ENCODE data around the gene SLC25A42.
"Not testable (repeated sequence)": the region's sequence is repeated elsewhere in the genome, so short reads cannot be mapped to it uniquely, and the experiment has no call there.

Gene SLC25A42

DNA sequence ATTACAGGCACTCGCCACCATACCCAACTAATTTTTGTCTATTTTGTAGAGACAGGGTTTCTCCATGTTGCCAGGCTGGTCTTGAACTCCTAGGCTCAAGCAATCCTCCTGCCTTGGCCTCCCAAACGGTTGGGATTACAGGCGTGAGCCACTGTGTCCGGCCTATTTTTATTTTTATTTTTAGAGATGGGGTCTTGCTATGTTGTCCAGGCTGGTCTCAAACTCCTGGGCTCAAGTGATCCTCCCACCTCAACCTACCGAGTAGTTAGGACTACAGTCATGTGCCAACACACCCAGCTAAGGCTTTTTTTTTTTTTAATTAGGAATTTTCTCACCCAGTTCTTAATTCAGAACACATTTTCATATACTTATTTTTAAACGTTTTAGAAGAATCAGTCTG lies 71.9 kb downstream of the SLC25A42 start:
- DNase-seq (ENCODE audit: low read depth), result not testable (repeated sequence)

DNA sequence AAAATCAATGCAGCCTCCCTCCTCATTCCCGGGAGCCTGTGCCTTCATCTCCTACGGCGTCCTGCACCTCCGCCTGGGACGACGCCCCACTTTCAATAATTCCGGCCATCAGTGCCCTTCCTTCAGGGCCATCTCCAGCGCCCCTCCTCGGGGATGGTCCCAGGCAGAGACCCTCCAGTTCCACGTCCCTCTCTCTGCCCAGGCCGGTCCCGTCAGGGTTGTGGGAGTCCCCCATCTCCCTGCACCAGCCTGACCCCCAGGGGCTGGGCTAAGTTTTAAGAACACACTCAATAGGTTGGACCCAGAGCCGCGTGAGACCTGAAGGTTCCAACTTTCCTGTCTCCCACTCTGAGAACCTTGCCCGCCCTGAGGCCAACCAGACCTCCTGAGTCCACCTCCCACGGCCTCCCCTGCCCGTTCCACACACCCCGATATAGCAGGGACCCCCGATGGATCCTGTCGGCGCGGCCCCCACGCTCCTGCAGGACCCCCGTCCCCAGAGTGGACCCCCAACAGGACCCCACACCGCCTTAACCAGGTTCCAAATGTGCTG lies 73.8 kb downstream of the SLC25A42 start:
- no peak for DNase-seq (ENCODE audit: low read depth)

DNA sequence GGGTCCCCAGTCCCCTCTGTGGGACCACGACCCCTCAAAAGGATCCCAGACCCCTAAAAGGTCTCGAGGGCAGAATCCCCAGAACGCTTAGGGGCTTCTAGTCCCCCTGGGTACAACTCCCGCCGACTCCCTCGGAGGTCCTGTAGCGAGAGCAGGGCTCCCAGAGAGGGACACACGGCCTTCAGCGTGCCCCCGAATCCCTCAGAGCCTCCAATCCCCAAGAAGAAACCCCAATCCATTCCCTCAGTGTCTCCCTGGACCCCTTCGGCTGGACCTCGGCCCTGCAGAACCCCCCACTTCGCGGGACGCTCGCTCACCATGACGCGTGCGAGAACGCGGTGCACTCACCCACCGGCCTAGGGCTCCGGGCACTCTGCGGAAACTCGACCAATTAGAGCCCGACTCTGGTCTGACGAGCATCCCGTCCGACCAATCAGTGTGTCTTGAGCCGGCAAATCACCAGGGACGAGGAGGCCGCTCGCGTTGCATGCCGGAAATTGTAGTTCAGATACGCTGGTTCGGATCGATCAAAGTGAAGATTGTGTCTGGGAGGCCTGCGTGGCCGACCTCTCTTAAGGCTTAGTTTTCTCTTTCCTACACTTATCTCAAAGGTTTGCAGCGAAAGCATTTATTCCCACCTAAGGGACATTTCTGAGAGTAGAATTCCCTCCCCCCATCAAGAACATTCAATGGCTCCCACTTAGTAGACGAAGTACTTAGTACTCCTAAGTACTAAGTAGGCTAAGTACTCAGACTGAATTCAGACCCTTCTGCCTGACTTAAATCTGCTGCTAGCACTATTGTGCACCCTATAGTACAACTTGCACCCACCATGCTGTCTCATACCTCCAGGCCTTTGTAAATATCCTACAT lies 74.6 kb downstream of the SLC25A42 start, which contains the start of gene TMEM161A:
Gene TMEM161A (minus strand): TSS at position 370 of the 873 bp plus-strand sequence. CDS start 50 bp downstream, at position 320.
- peak; percentile 93 for DNase-seq (ENCODE audit: low read depth)

- no peak for DNase-seq (ENCODE audit: low read depth)
Measured at GRCh38 chr19:19139876-19140229, 76.1 kb downstream of the SLC25A42 start.

DNA sequence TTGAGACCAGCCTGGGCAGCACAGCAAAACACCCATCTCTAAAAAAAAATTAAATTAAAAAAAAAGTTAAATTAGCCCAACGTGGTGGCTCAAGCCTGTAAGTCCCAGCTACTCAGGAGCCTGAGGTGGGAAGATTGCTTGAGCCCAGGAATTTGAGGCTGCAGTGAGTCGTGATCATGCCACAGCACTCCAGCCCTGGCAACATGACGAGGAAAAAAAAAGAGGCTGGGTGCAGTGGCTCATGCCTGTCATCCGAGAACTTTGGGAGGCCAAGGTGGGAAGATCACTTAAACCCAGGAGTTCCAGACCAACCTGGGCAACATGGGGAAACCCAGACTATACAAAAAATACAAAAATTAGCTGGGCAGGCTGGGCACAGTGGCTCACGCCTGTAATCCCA lies 76.7 kb downstream of the SLC25A42 start:
- no peak for DNase-seq (ENCODE audit: low read depth)

DNA sequence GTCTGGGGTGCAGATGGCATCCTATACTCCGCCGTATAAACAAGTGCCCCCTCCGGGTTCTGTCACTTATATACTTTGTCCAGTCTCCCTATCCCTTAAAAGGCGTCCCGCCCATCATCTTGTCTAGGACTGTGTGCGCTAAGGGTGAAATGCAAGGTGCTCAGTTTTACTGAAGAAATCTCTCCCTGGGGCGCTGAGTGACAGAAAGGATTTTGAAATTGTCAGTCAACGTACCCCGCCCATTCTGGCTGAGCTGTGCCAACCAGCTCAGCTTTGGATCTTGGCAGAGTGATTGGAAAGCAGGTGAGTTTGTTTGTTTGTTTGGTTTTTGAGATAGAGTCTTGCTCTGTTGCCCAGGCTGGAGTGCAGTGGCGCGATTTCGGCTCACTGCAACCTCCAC lies 78.6 kb downstream of the SLC25A42 start:
- no peak for DNase-seq (ENCODE audit: low read depth)

- no peak for DNase-seq (ENCODE audit: low read depth)
Measured at GRCh38 chr19:19145281-19145680, 81.5 kb downstream of the SLC25A42 start.

GRCh38 chr19:19145684-19146608 lies 82.2 kb downstream of the SLC25A42 start:
- peak; percentile 80 for DNase-seq (ENCODE audit: low read depth)

GRCh38 chr19:19146865-19147264 lies 83.1 kb downstream of the SLC25A42 start:
- DNase-seq (ENCODE audit: low read depth), result no peak

- DNase-seq (ENCODE audit: low read depth), result no peak
Measured at GRCh38 chr19:19147344-19147743, 83.5 kb downstream of the SLC25A42 start.

- DNase-seq (ENCODE audit: low read depth), result not testable (repeated sequence)
Measured at GRCh38 chr19:19148504-19148903, 84.7 kb downstream of the SLC25A42 start.

DNA sequence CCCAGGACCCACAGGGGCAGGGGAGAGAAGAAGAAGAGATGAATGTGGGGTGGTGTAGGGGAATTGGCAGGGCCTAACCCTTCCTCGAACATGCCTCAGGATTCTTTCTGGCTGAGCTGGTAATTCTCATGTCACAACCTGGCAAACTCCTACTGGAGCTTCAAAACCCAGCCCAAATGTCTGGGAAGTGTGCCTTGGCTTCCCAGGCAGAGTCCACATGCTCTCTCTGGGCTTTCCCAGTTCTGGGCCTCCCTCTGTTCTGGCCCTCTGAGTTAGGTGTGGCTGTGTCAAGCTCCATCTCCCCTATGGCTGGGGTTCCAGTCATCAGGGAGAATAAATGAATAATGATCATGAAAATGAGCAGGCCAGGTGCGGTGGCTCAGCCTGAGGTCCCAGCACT lies 85.6 kb downstream of the SLC25A42 start:
- DNase-seq (ENCODE audit: low read depth), result no peak

DNA sequence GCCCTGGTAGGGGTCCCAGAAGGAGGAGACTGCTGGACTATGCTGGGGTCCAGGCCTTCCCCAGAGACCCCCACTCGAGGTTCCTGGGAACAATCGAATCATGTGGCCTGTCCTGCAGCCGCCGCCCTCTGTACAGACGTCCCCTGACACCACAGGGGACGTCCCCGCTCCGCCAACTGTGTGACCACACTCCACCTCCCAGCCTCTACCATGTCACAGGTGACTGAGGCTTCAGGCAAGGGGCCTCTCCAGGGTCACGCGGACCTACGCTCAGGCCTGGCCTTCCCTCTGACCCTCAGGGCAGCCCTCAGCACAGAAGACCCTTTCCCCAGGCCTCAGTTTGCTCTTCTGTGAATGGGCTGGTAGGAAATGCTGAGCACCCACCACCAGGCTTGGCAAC lies 87.6 kb downstream of the SLC25A42 start:
- DNase-seq (ENCODE audit: low read depth), result no peak

DNA sequence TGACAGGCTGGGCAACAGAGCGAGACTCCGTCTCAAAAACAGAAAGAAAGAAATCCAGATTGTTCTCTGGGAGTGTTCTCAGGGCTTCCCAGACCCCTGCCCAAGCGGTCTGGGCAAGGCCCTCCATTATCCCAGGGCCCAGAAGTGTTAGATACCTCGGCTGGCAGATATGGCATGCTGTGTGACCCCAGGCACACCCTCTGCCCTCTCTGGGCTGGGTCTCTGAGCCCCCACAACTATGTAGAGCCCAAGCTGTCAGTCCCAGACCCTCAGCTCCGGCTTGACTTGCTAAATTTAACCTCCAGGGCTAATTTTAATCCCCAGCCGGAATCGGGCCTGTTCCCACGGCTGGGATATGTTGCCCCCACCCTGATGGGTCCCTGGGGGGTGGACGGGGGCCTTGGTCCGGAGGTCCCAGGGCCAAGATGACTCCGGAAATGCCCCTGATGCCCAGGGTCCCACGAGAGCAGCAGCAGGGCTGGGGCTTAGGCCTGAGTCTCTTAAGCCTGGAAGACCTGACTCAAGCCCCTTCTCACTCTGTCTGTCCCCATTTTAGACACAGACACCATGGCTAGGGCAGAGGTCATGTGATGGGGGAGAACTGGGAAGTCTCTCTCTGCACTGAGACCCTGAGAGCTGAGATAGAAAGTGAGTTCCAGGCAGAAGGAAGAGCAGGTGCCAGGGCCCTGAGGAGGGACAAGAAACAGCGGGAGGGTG lies 89.0 kb downstream of the SLC25A42 start:
- no peak for DNase-seq (ENCODE audit: low read depth)

DNA sequence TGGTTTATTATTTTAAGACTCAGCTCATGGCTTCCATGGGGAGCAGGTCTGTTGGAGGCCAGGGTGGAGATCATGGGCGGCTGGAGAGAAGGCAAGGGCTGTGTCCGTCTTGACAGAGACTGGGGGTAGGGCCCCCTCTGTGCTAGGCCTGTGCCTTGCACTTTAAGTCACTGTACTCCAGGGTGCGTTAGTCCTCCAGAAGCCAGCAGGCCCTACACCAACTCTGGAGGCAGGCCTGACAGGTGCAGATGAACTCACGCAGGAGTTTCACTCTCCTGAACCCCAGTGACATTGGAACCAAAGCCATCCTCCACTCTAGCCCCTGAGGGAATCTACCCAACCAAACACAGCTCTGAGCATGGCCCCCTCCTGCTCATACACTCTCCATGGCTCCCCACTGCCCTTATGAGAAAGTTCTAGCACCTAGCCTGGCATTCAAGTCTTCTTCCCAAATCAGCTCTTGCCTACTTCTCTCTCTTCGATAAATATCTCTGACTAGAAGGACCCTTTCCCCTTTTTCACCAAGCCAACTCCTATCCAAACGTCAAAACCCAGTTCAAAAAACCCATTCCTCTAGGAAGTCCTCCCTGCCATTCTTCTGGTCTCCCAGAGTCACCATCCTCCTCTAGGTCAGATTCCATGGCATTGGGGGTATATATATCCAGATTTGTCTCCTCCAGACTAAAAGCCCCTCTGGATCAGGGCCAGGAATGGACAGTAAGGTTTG lies 91.1 kb downstream of the SLC25A42 start:
- DNase-seq (ENCODE audit: low read depth), result no peak

DNA sequence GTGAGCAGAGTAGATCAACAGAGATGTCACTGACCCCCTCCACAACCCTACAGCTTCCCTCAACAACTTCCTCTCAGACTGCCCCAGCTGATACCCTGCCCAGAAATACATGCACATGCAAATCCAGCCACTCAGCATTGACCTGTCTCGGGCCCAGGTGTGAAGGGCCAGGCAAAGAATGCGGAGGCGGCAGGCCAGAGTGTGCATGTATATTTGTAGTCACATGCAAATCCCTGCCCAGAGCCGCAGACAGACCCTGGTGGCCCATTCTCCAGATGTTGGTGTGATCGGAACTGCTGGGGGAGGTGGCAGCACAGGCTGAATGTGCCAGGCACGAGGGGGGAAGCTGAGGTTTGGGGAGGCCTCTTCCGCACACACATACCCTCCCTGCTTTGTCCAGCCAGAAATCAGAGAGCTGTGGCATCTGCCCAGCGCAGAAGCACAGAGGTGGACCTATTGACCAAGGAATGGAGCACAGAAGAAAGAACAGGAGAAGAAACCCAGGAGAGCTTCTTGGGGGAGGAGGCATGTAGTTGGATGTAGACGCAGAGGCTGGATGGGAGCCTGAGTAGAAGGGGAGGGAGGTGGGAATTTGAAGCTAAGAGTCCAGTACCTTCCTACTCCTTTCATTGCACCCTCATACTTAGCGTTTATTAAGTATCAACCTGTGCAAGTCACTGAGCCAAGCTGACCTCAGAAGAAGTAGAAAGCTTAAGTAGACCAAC lies 91.9 kb downstream of the SLC25A42 start:
- no peak for DNase-seq (ENCODE audit: low read depth)

DNA sequence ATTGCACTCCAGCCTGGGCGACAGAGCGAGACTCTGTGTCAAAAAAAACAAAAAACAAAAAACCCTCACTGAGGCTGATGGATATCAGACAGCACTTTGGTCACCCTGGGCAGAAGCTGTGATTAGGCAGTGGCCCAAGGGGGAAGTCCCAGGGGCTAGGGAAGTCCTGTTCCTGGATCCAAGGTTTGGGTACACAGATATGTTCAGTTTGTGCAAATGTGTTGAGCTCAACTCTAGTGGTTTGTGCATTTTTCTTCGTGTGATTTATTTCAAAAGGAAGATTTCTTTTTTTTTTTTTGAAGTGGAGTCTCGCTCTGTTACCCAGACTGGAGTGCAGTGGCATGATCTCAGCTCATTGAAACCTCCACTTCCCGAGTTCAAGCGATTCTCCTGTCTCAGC lies 94.0 kb downstream of the SLC25A42 start:
- no peak for DNase-seq (ENCODE audit: low read depth)

DNA sequence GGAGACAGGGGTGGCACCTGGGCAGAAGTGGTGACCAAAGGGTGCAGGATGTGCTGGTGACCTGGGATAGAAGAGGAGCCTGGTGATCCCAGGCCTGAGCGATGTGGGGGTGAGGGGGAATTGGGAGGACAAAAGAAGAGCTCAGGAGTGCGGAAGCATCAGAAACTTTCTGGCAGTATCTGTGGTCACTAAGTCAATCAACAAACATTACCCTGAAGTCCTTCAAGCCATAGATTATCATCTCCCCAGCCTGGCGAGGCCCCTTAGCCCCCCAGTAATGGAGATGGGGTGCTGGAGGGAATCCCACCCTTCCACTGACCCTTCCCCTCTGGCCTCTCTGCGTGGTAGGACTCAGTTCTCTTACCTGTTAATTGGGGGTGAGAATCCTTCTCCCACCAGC lies 95.7 kb downstream of the SLC25A42 start:
- DNase-seq (ENCODE audit: low read depth), result no peak

GRCh38 chr19:19160461-19161035 lies 96.8 kb downstream of the SLC25A42 start:
- DNase-seq (ENCODE audit: low read depth), result no peak

DNA sequence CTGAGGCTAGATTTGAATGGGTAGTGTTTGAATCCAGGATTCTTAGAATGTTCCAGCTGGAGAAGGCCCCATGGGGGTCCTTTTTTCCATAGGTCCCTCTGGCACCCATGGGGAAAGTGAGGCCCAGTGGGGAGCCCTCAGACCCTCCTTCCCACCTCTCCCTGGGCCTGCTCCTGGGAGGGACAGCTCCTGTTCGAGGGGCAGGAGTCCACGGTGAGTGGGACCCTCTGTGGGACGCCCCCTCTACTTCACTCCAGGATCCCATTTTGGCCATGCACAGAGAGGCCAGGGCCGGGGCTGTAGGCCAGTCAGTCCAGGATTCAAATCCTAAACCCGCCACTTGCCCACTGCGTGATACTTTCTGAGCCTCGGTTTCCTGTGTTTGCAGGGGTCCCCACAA lies 98.7 kb downstream of the SLC25A42 start:
- no peak for DNase-seq (ENCODE audit: low read depth)

Data from activated T-cell treated with anti-CD3 and anti-CD28 coated beads for 48 hours (primary cell).